HepG2 (cell line): Measurements from ENCODE around the gene GRK5. TPM values are rescaled to one million over a fixed set of nuclear protein-coding genes. Genes with fewer than 3 reads are reported as not detected.

Experiments
- FOXP1 ChIP-seq, 2 experiments: fragments of 450-650 bp in 1 of 2; IDR thresholded peaks; 2 replicates each; pipeline ENCODE4 v1.6.1; 2017 to 2018; ENCODE audit warnings: antibody characterized with exemption in 1 of 2
- IRF2 ChIP-seq: IDR thresholded peaks from 2 replicates; pipeline ENCODE4 v1.6.1; 2018; ENCODE audit warnings: missing genetic modification reagents, missing compliant biosample characterization
- JUNB ChIP-seq: sonication (generic); formaldehyde crosslinking; IDR thresholded peaks from 2 replicates; pipeline ENCODE4 v1.8.0; 2022; ENCODE audit warnings: missing genetic modification reagents, mild to moderate bottlenecking, borderline replicate concordance
- MED1 ChIP-seq: sonication (generic); formaldehyde crosslinking; IDR thresholded peaks from 2 replicates; pipeline ENCODE4 v1.4.0; 2020; ENCODE audit warnings: missing genetic modification reagents
- NRL ChIP-seq: sonication (generic); formaldehyde crosslinking; IDR thresholded peaks from 2 replicates; pipeline ENCODE4 v1.5.0; 2020; ENCODE audit warnings: missing genetic modification reagents, mild to moderate bottlenecking, moderate library complexity, borderline replicate concordance
- PRDM15 ChIP-seq: sonication (generic); formaldehyde crosslinking; IDR thresholded peaks from 2 replicates; pipeline ENCODE4 v1.4.0; 2020; ENCODE audit warnings: missing genetic modification reagents
- SOX5 ChIP-seq: IDR thresholded peaks from 2 replicates; pipeline ENCODE4 v1.6.1; 2016; ENCODE audit warnings: borderline replicate concordance
- SP5 ChIP-seq: IDR thresholded peaks from 2 replicates; pipeline ENCODE4 v1.6.1; 2016; ENCODE audit warnings: low read depth, borderline replicate concordance
- TBX2 ChIP-seq: sonication (generic); formaldehyde crosslinking; IDR thresholded peaks from 2 replicates; pipeline ENCODE4 v1.5.0; 2020; ENCODE audit warnings: missing genetic modification reagents, mild to moderate bottlenecking, borderline replicate concordance
- TCF12 ChIP-seq, 2 experiments: fragments of 450-650 bp in 1 of 2; sonication (generic) in 1 of 2; formaldehyde crosslinking in 1 of 2; IDR thresholded peaks; 2 replicates each; pipeline versions ENCODE4 v1.6.1 to v1.8.0; 2017 to 2022; ENCODE audit warnings: antibody characterized with exemption in 1 of 2, mild to moderate bottlenecking in 1 of 2, missing genetic modification reagents in 1 of 2, moderate library complexity in 1 of 2
- THAP9 ChIP-seq: sonication (generic); formaldehyde crosslinking; IDR thresholded peaks from 2 replicates; pipeline ENCODE4; 2020; ENCODE audit warnings: missing genetic modification reagents, mild to moderate bottlenecking, borderline replicate concordance
- U2AF2 ChIP-seq: fragments of 200-400 bp; formaldehyde crosslinking; IDR thresholded peaks from 2 replicates; pipeline ENCODE4 v1.6.1; 2017; ENCODE audit warnings: low read depth, mild to moderate bottlenecking, low read length
- ZNF225 ChIP-seq: sonication (generic); formaldehyde crosslinking; IDR thresholded peaks from 2 replicates; pipeline ENCODE4 v1.4.0; 2020; ENCODE audit warnings: mild to moderate bottlenecking, missing genetic modification reagents
- ZNF350 ChIP-seq: sonication (generic); formaldehyde crosslinking; IDR thresholded peaks from 2 replicates; pipeline ENCODE4 v1.4.0; 2020; ENCODE audit warnings: mild to moderate bottlenecking, low read depth, missing genetic modification reagents, borderline replicate concordance
- polyA plus RNA-seq, 8 experiments: library from polyadenylated mRNA; depleted of rRNA in 3 of 8; stranded (reverse) in 7 of 8; unstranded in 1 of 8; fragments of >200 nt; fragmentation: Illumina TruSeq in 4 of 8; extraction: Trizol in 4 of 8; gene quantifications; 2 replicates each; pipeline versions ENCODE4 v1.2.1 to v1.2.3, GENCODE V29; 2011 to 2016; ENCODE audit warnings: low read depth in 4 of 8, missing spikeins in 1 of 8, mixed read lengths in 1 of 8; ENCODE audit not compliant: insufficient read depth in 1 of 8
- total RNA-seq, 5 experiments: library from RNA; depleted of rRNA; stranded (reverse); fragments of >200 nt; fragmentation: Illumina TruSeq; extraction: Trizol; gene quantifications; 2 replicates each; pipeline ENCODE4 v1.2.3, GENCODE V29; 2016; ENCODE audit warnings: low read depth in 1 of 5
- TF ChIP-seq, protein P1 (sequence below): sonication (generic); formaldehyde crosslinking; IDR thresholded peaks from 2 replicates; pipeline ENCODE4 v1.5.1; 2020; ENCODE audit warnings: mild to moderate bottlenecking, missing genetic modification reagents

Gene GRK5
- total and polyA plus RNA-seq, 2 of the 13 experiments (the other 11 are each of a cell fraction or from before 2014, with no cell fraction given), result 10.4 to 12.6 TPM

GRCh38 chr10:119409906-119410305 is 202.5 kb downstream of the GRK5 start (continued):
- TF ChIP-seq THAP9 (CRISPR knock-in tag) (no peak), ZNF350 (no peak; the same call in 1 of the 2 replicates), JUNB (peak; percentile 70), SOX5 (peak; percentile 75; the same call in 1 of the 2 replicates), FOXP1 (IDR thresholded peaks at IDR 0.05) (no peak), FOXP1 (CRISPR knock-in tag; IDR thresholded peaks at IDR 0.05) (peak; percentile 65; the same call in 1 of the 2 replicates), SP5 (0 out of 2 replicates have a peak, but pooled peaks have one; percentile 32), MED1 (CRISPR knock-in tag) (peak; percentile 90), PRDM15 (peak; percentile 75; the same call in 1 of the 2 replicates), NRL (CRISPR knock-in tag) (no peak), IRF2 (peak; percentile 78), U2AF2 (no peak), ZNF225 (CRISPR knock-in tag) (peak; percentile 21; the same call in 1 of the 2 replicates), TCF12 (IDR thresholded peaks at IDR 0.05) (no peak), TCF12 (CRISPR knock-in tag; IDR thresholded peaks at IDR 0.05) (peak; percentile 69; the same call in 1 of the 2 replicates), TBX2 (peak; percentile 92)
- TF ChIP-seq, protein P1, sequence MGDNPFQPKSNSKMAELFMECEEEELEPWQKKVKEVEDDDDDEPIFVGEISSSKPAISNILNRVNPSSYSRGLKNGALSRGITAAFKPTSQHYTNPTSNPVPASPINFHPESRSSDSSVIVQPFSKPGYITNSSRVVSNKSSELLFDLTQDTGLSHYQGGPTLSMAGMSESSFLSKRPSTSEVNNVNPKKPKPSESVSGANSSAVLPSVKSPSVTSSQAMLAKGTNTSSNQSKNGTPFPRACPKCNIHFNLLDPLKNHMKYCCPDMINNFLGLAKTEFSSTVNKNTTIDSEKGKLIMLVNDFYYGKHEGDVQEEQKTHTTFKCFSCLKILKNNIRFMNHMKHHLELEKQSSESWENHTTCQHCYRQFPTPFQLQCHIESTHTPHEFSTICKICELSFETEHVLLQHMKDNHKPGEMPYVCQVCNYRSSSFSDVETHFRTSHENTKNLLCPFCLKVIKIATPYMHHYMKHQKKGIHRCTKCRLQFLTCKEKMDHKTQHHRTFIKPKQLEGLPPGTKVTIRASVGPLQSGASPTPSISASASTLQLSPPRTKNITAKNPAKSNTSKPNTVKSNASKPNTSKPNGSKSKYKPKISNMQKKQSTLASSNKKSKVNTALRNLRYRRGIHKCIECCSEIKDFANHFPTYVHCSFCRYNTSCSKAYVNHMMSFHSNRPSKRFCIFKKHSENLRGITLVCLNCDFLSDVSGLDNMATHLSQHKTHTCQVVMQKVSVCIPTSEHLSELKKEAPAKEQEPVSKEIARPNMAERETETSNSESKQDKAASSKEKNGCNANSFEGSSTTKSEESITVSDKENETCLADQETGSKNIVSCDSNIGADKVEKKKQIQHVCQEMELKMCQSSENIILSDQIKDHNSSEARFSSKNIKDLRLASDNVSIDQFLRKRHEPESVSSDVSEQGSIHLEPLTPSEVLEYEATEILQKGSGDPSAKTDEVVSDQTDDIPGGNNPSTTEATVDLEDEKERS (CRISPR knock-in tag), result 0 out of 2 replicates have a peak, but pooled peaks have one; percentile 34
